OCI-M1 (cell line): ENCODE measurements around the gene ICE1.
"Not testable (repeated sequence)": the region's sequence is repeated elsewhere in the genome, so short reads cannot be mapped to it uniquely, and the experiment has no call there.

Source experiments
- DNase-seq: peaks from one replicate; lab custom pipeline; 2025; lab: John Stamatoyannopoulos, UW

The ICE1 gene, protein sequence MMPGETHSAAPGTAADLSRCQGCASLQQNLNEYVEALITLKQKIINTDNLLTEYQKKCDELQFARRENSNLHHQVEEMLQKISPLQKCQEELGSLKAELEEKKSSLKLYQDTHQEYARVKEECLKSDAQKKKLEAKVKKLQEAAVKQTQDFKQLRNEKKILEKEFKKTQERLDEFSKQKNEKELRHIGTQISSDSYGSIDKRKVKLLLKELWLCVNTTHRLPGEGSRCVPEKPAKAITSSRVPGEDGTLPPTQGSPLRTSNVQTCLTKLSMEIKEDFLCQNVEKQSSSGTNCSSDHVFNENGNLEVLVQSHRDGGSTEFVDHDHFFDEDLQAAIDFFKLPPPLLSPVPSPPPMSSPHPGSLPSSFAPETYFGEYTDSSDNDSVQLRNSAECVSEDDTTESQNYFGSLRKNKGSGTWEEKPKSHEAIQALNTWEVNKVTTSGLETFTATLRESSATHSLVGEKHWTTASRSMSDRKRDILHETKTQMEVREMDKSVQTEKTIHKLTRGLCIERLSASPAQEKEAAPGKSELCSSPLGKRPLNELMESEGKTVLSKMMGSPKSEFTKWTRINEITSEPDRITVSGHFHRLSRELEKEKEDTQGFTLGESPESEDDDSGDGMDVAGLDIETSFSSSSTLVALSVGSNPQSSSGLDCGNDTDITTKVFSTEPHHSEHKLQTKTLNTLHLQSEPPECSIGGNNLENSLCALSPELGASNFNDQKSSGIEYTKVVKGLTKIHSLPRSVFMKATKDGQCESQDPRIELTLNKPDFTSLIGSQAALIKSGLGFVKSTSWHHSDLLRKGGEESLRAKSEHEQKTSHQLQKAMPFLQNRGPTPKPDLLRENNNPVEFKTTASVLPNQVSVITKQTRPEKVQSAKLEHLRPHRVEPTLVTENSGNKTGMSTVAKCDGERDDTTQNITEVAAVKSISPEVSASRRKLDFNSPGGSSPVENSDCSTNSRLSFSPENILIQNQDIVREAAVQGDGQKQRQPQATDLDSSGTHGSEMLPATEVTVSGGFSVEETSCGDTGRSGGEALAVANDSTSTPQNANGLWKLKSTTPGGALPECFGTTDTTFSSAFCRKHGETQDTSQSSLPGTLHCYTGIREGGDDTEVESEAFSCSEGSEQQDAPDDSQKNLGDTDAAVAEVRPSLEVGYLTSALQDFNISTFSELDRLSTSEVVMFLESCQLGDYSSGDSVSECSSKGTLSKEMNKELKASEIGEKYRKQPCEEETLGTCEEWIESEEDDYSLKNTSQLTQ (N-terminal part only)

DNA sequence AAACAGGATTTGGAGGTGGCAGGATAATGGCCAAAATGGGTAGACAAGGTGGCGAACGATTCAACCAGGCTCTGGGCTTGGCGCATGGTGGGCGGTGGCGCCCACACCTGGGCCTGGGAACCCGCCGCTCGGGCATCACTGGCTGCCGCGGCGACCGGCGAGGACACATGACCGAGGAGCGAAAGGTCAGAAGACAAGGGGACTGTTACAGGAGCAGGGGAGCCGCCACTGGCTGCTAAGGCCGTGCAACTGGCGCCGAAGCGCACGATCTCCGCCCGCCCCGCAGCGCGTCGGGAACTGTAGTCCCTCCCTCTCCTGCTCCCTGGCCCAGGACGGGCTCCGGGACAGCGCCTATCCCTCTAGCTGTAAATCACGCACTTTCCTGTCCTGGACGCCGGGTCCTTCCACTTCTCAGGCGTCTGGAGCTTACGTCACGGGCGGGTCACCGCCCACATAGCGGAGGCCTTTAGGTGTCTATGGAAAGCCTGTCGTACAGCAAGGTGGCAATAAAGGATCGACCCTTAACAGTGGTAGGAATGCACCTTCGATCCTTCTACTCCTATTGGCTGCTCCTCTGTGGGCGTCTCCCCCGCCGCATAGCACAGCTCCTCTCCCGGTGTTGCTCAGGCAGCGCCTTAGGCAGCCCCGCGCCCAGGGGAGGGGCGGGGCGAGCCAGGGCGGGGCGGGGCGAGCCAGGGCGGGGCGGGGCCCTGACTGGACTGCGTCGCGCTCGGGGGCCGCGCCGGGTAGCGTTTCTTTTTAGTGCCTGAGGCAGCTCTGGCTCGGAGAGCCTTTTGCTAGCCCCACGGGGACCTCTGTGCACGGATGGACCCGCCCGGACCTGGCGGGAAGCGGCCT is at the start of gene ICE1:
ICE1 (plus strand) TSS at position 717 of the 858 bp plus-strand sequence. CDS start 239 bp downstream, outside the sequence.
- peak; percentile 97 for DNase-seq

DNA sequence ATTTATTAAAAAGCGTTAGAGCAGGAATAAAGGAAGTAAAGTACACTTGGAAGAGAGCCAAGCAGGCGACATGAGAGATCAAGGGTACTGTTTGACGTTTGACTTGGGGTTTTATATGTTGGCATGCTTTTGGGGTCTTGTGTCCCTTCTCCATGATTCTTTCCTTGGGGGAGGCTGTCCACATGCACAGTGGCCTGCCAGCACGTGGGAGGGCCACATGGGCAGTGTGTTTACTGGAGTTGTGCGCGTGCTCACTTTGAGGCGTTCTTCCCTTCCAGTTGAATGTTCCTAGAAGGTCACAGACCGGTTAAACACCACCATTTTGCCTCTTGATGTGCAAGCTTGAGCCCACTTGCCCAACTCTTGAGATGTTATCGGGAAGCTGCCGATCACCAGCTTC is 49.5 kb upstream of the ICE1 start:
- DNase-seq, result no peak

DNA sequence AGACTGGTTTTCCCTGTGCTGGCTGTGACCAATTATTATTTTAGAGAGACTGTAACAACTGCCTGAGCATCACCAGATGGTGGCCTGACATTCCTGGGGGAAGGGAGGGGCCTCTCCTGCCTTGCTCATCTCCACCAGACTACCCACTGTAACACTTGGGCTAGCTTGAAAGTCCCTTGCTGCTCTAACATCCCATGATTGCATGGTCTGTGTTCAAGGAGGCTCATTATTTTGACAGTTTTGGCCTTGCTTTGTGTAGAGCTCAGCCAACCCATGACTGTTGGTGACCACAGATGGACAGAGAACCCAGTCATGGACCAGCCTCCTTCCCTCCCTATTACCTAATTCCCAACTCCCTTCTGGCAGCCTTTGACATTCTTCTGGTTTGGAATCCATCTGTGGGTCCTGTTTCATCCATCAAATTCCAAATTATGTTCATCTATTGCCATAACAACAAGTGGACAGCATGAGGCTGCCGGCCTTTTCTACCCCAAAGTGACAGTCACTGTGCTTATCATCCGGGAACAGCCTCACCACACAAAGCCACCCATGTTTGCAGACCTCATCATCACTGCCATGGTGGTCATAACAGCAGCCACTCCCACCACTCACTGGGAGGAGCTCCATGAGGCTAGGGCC is 49.0 kb upstream of the ICE1 start:
- DNase-seq, result peak; percentile 35

DNA sequence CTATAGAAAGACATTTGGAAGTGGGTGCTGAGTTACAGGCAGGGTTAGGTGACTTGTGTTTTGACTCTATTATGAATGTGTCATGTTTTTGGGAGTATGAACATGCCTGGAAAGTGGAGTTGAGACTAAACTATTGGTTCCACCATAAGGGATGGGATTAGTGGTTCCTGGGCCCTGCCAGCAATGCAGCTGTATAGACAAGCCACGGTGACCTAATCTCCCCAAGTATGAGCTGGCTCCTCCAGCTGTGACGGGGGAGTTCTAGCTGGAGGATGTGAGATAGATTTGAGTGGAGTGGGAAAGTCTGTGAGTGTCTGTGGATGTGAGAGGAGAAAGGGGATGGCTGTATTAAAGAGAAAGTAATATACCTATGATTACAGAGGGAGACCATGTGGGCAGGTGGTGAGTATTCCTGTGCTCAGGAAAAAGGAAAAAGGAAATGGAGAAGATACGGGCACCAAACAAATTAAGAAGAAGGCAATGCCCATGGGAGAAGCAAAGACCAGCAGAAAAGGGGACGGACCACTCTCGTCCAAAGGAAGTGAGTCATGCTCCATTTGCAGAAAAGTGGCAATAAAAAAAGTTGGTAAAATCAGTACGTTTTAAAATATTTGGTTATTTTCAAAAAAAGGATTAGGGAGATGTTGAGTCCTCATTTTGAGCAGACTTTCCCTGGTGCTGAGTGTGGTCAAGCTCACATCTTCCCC is 48.3 kb upstream of the ICE1 start:
- DNase-seq, result peak; percentile 33

DNA sequence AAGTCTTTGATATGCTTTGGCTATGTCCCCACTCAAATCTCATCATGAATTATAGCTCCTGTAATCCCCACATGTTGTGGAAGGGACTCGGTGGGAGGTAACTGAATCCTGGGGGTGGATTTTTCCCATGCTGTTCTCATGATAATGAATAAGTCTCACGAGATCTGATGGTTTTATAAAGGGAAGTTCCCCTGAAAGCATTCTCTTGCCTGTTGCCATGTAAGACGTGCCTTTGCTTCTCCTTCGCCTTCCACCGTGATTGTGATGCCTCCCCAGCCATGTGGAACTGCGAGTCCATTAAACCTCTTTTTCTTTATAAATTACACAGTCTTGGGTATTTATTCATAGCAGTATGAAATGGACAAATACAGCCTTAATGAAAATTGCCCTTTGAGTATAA is 44.7 kb upstream of the ICE1 start:
- no peak for DNase-seq

DNA sequence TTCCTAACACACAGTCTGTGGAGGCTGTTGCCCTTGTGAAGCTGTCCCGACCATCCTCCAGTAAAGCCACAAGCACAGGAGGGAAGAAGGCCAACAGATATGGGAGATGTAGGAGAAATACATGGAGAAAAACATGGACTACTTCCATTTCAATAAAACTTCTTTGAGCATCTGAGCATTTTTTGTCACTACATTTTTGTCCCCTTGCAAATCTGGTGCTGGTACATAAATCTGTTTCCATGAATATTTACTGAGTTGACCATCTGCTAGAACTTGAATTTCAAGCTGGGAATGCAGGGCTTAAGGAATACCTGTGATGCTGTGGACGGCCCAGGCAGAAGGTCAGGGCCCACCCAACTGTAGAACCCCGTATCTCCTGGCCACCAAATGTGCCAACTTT is 43.9 kb upstream of the ICE1 start:
- DNase-seq, result no peak

DNA sequence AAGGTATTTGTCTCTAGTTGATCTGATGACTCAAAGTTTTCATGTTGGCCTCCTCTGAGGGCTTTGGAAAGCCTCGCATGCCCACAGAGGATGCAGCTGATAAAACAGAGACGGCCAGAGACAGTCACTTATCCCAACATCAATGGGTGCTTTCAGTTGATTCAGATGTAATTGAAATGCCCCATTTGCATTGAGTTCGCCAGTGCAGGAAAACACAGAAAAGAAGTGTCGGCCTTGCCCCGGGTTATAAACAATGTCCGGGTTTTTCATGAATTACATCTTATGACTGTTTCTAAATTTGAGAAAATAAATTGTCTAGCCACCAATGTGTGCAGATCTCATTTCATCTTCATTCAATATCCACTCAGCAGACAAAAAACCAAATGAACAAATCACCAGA is 42.2 kb upstream of the ICE1 start:
- no peak for DNase-seq

DNA sequence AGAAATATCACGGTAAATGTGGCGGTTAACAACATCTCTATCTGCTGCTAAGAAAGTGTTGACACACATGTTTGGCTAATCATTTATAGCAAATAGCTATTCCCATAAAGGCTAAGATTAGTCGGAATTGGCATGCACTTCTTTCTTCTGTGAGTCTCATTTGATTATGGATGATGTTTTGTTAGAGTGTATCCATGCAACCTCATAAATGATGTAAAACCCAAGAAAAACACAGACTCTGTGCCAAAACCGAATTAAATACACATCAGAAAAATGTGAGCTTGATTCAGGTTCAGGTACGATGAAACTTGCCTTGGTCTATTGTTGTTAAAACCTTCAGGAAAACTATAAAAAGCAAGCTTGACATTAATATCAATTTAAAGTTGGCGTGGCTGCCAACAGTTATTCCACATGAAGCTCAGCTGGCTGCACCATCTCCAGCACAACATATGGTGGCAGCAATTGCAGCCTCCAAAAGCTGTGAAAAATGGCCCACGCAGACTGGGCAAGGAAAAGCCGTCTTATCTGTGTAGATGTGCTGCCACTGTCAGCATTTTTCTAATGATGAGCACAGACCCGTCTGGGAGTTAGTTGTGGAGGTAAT is 41.1 kb upstream of the ICE1 start:
- no peak for DNase-seq

DNA sequence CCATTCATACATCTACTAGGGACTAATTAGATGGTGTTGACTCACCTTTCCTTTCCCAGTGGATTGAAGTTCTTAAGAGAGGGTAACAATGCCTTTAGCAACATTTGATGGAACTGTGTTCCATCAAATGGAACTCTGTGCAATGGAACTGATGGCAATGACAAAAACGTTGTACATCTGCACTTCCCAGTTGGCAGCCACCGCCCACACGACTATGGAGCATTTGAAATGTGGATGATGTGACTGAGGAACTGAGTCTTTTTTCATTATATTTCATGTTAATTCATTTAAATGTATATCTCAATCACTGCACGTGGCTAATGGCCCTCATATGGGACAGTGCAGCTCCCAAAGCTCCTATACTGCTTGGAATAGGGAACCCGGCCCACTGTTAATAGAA is 39.0 kb upstream of the ICE1 start:
- no peak for DNase-seq

DNA sequence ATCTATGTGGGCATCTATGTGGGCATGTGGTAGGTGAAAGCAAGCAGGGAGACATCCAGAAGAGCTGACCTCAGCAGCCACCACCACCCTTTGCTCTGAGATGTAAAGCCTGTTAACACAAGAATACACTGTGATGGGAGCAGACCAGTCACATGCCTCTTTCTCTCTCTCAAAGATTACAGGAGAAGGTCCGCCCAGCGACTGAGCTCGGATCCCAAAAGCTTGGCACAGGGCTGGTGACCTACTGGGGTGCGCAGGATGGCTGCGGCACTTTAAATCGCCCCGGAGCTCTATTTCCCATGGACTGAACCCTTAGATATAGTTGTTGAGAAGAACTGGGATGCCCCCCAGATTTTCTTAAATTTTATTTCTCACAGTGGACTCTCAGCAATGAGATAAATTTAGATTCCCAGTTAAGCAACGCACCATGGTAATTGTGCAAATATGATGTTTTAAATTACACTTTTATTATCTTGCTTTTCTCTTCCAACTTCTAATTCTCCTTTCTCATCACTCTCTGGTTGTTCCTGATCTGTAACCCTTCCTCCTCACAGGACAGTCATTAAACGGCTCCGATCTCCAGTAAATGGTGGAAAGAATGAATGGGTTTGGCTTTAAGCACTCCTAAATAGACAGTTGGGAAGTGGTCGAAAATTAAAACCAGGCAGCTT is 37.7 kb upstream of the ICE1 start:
- no peak for DNase-seq

DNA sequence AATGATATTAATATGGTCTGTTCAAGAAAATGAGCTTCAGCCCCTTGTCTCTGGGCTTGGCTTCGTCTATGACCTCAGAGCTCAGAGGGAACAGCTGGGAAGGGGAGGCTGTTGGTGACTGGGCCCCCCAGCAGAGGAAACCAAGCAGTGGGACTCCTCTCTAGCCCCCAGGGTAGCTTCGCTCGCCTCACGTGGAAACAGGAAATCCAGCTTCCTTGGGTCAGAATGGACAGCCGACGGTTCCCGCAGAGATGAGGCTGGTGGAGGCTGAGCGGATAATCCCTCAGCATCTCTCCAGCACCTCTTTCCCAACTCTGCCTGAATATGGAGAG is 37.2 kb upstream of the ICE1 start:
- no peak for DNase-seq

DNA sequence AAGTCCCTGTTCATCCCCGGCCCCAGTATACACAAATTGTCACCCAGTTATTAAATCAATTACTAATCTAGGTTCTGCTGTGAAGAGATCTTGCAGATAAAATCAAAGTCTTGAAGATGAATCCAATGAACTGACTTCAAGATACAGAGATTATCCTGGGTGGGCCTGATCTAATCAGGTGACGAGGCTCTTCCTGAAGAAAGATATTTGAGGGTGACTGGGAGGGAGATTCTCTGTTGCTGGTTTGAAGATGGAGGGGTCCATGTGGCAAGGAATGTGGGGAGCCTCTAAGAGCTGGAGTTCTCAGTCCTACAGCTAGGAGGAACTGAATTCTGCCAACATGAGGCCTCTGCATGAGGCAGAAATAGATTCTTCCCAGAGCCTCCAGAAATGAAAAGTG is 36.1 kb upstream of the ICE1 start:
- no peak for DNase-seq

DNA sequence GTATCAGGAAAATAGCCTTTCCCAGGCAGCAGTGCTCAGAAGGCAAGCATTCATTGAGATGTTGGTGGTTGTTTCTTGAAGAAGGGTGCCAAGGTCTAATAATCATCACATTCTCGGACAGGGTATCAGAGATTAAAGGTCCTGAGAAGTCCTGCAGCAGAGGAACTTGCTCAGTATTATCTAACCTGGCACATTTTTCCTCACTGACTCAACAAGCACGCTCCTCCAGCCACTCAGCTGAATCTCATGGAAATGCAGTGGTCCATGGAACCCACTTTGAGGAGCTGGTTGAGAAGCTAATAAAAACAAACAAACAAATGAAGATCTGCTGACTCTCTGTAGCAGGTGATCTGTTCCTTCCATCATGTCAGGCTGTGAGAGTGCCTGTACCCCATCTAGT is 35.3 kb upstream of the ICE1 start:
- DNase-seq, result no peak

DNA sequence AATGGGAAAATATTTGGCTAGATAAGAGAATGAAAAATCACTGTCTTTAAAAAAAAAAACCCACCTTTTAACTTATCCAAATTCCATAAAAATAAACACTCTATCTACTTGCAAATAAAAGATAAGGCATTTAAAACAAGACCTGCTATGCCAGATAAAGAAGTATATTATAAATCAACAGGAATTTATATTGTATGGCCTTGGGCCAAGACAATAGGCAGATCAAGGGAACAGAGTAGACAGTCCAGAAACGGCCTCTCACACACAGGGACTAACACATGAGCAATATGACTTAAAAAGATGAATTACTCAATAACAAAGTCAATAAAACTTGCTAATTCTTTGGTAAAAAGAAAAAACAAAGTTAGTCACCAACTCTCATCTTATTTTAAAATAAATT is 34.7 kb upstream of the ICE1 start:
- no peak for DNase-seq

DNA sequence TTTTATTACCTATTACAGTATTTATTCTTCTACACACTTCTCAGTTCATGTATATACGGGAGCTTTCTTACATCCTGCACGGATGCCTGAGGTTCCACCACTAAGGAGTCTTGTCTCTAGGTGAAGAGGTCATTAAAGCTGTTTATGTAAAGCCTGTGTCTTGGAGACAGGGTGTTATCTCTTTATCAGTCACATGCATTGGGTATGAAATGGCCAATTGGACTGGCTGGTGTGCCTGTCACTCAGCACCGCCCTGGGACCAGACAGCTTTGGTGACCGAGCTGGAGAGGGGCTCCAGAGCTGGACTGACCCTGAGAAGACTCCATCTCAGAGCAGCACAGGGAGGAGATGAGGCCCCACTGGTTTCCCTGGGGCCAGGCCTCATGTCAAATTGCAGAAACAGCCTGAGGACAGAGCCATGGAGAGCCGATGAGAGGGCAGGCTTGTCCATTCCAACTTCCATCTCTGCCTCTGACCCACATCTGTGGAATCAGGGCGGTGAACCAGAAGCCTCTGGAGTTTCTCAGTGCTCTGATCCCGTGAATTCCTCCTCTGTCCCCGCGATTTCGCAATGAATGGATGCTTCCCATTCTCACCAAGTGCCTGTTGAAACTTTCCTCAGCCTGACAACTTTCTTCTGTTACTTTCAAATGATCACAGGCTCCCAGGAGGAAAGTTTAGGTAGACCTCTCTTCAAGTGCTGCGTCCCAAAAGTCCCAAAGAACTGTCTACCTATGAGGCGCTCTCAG is 32.2 kb upstream of the ICE1 start:
- peak; percentile 26 for DNase-seq

DNA sequence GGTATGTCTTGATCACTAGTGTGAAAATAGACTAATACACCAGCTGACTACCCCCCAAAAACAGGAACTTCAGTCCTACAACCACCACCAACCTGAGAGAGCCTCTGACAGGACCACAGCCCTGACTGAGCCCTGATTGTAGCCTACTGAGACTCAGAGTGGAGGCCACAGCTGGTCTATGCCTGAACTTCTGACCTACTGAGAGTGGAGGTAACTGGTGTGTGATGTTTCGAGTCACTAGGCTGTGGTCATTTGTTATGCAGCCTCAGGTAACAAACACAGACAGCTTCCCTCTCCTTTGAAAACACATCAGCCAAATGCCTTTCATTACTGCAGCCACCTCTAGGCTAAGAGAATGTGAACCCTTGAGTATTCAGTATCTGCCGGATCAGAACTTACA is 30.0 kb upstream of the ICE1 start:
- DNase-seq, result not testable (repeated sequence)

DNA sequence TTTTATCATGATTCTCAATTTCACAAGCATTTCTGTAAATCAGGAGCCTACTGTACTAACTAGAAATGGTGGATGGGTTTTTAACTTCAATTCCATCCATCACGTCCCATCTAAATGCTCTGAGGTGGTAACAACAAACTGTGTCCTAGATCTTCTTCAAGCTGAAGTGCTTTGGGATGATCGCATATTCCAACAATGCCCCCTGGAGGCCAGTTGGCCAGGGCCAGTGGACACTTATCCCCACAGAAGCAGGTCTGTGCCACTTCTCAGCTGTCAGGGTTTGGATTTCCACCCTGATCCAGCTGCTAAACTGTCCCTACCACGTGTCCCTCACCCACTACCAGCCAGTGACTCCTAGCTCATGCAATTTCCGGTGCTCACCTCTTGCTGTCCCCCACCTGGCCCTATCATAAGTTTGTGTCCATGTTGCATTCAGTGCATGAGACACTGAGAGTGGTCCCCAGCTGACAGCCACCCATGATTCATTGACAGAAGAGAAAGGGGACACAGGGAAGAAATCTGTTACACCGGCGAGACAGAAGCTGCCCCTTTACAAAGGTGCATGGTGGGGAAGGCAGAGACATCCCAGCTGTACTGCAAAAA is 28.0 kb upstream of the ICE1 start:
- DNase-seq, result peak; percentile 46

DNA sequence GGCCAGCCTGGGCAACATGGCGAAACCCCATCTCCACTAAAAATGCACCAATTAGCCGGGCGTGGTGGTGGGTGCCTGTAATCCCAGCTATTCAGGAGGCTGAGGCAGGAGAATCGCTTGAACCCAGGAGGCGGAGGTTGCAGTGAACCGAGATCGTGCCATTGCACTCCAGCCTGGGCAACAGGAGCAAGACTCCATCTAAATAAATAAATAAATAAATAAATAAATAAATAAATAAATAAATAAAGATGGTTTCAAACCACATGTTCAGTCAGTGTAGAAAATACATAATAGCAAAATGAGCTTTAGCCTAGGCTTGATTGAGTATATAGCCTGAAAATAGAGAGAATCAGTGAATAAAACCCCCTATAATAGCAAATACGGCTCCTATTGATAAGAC is 27.4 kb upstream of the ICE1 start:
- DNase-seq, result not testable (repeated sequence)
